Activated T-cell treated with anti-CD3 and anti-CD28 coated beads for 24 hours (primary cell): Measurements from ENCODE around the gene ENPEP.
"Not testable (repeated sequence)": the region's sequence is repeated elsewhere in the genome, so short reads cannot be mapped to it uniquely, and the experiment has no call there.

Experiments used
- DNase-seq: peaks from one replicate; pipeline ENCODE4 v3.0.0-alpha.2; 2020; ENCODE audit warnings: low read depth

ENPEP gene

DNA sequence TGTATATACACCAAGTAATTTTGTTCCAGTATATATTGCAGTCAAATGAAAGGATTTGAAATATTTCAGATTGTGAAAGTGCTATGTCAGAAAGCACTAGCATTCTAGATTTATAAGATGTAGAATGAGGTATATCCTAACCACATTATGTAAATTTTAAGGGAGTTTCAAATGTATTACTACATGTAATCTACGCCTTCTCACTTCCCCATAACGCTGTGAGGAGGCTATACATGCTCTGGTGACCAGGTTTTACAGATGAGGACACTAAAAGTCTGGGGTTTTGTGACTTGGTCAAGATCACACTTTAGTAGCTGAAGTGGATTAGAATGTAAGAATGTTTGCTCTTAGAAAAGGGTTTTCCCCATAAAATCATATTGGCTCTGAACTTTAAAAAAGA is 8.1 kb downstream of the ENPEP start:
- DNase-seq = no peak

DNA sequence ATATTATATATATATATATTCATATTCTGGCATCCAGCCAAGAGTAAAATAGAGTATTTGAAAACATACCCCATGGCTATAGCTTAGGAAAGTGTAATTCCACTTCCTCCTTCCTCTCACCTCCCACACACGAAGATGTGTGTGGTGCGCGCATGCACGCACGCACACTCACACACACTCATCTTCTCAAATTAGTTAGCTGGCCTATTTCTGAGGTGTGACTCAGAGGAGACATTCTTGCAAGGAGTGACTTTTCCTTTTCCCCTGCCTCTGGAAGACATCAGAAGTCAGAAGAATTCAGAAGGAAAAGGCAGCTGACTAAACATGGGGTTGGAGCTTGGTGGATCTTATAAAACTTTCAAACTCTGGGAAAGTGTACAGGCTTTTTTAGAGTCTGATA is 8.8 kb downstream of the ENPEP start:
- no peak for DNase-seq

DNA sequence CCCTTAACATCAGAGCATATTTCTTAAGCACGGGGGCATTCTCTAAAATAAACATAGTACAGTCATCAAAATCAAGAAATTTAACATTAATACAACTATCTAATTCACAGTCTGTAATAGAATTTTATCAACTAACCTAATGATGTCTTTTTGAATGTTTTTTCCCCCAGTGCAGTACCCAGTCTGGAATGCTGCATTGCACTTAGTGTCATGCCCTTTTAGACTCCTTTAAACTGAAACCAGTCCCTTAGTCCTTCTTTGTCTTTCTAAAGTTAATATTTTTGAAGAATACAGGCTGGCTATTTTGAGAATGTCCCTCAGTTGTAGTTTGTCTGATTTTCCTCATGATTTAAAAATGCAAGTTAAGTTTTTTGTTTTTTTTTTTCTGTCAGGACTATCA is 9.5 kb downstream of the ENPEP start:
- no peak for DNase-seq

DNA sequence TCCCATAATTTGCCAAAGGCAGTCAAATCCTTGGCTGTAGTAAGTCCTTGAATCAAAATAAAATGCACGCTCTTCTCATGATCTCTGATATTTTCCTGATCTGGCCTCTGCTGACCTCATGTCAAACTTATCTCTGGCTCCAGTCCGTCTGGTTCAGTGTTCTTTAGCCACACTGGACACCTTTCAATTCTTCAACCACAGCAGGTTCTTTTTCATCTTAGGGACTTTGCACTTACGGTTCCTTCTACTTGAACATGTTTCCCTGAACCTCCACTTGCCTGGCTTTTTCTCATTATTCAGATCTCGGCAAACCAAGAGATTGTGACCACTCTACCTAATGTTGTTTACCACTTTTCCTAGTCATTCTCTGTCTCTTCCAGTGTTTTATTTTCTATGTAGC is 10.3 kb downstream of the ENPEP start:
- DNase-seq = no peak

DNA sequence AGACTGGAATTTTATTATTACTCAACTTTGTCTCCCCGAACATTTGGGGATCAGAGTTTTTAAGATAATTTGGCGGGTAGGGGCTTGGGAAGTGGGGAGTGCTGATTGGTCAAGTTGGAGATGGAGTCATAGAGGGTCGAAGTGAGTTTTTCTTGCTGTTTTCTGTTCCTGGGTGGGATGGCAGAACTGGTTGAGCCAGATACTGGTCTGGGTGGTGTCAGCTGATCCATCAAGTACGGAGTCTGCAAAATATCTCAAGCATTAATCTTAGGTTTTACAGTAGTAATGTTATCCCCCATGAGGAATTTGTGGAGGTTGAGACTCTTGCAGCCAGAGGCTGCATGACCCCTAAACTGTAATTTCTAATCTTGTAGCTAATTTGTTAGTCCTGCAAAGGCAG is 10.9 kb downstream of the ENPEP start:
- not testable (repeated sequence) for DNase-seq

DNA sequence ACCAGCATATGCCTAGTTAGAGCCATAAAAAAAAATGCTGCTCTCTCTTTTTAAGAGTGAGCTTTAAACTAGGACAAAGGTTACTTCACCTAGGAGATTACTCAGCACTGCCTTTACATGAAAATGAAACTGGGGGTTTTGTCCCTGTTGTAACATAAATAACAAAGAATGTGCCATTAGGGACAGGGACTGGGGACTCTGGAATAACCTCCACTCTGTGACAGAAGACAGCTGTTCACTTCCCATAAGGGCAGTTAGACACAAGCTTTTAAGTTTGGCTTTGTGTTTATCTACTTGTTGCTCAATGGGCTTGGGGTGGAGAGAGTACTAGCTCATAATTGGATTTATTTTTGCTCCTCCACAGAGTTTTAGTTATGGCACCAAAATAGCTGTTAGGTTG is 11.9 kb downstream of the ENPEP start:
- no peak for DNase-seq

DNA sequence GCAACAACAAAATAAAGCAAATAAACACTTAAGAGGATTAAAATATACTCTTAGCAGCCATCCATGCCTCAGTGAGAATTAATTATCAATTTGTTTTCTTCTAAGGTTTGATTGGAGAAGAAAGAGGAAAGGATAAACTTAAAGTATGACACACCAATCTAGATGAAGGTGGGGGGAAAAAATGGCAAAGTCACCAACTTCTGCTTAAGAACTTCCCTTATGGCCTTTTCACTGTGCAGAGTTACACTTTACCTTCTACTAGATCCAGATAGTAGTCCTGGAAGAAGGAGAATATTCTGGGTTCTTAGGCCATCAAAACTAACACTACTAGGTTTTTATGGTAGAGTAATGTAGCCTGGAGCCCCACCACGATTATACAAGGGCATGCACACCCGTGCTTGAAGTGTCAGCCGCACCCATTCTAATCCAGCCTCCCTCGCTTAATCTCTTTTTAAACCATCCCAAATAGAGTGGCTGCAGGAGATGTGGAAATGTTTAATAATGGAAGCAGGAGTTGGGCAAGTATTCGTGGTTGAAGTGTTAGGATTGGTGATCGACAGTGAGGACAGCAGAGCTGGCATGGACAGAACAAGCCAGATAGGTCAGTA is 14.1 kb downstream of the ENPEP start:
- DNase-seq = no peak

DNA sequence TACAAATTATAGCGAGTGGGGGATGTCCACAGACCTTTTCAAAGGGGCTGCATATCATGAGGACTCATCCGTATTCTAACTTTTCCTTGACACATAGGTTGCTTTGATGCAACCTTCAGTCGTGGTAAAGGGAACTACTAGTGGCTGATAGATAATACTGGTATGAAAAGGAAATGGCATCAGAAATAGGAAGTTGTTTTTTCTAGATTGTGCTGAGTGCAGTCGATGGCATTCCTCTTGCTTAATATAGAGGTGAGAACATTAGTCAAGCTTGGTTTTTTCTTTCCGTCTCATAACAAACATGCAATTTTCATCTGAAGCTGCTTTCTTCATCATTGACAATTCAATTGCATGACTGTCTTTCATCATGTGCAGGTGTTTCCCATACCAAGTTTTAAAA is 16.6 kb downstream of the ENPEP start:
- no peak for DNase-seq

DNA sequence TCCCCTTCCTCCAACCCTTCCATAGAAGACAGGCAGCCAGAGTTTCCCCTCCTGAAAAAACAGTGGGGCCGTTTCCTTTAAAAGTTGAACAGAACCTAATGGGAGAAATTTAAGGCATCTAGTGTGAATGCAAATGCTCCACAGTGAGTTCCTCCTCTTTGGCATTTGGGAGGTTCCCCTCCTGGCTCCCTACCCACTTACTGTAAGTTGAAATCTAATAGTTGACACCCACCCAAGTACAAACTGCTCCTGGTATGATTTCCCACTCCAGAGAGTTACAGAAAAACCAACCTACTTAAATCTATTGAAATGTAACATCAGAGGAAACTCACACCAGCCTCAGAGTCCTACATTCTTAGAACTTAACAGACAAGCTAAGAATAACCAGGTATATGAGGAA is 17.6 kb downstream of the ENPEP start:
- no peak for DNase-seq

DNA sequence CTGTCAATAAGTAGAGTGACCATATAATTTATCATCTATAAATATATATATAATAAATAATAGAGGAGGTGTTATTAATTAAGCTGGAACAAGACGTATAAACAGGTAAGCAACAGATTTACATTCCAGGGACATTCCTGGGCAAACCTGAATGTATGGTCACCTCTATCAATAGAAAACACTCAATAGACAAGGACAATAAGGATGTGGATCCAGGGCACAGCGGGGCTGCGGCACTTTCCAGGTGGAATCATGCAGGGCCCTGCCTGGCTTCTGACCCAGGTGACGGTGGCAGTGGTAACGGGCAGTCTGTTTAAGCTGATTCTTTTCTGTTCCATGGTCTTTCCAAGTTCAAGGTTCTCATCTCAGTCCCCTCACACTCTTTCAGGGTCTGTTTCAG is 22.5 kb downstream of the ENPEP start:
- DNase-seq = no peak

DNA sequence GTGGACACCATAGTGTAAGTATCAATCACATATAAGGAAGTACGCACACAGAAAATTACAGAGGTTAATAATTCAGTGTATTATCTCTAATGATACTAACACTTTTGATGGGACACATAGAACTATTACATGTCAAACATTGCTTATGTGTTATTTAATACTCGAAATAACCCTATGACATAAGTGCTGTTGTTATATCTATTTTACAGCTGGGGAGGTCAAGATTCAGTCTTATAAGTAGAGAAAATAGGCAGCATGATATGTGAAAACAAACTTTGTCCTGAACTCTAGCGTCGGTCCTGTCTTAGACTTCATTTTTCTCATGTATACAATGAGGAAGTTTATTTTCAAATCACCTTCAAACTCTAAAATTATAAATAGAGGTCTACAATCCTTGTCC is 23.2 kb downstream of the ENPEP start:
- DNase-seq = no peak

DNA sequence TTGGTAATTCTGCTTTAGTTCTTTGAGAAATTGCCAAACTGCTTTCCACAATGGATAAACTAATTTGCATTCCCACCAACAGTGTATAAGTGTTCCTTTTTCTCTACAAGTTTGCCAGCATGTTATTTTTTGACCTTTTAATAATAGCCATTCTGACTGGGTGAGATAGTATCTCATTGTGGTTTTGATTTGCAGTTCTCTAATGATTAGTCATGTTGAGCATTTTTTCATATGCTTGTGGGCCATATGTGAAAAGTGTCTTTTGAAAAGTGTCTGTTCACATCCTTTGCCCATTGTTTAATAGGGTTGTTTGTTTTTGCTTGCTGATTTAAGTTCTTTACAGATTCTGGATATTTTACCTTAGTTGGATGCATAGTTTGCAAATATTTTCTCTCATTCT is 25.9 kb downstream of the ENPEP start:
- no peak for DNase-seq

DNA sequence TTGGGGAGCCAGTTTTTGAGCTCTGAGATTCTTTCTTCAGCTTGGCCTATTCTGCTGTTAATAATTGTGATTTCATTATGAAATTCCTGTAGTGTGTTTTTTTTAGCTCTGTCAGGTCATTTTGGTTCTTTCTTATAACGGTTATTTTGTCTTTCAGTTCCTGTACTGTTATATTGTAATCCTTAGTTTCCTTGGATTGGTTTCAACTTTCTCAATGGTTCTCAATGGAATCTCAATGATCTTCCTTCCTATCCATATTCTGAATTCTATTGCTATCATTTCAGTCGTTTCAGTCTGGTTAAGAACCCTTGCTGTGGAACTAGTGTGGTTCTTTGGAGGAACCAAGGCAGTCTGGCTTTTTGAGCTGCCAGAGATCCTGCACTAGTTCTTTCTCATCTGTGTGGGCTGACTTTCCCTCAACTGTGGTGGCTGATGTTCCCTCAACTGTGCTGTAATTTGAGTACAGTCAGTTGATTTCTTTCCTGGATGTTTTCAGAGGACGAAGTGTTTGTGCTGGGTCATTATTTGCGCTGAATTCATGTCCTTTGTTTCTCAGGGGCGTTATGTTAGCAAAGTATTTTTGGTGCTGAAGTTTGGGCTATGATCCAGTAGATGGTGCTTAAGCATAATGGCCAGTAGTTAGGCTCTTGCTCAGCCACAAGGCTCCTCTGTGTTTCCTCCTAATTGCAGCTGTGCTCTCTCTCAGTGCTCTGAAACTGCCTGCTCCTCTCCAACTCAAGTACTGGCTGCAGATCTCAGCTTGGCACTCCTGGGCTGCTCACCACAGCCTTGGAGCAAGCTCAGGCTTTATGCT is 27.5 kb downstream of the ENPEP start:
- DNase-seq = no peak

DNA sequence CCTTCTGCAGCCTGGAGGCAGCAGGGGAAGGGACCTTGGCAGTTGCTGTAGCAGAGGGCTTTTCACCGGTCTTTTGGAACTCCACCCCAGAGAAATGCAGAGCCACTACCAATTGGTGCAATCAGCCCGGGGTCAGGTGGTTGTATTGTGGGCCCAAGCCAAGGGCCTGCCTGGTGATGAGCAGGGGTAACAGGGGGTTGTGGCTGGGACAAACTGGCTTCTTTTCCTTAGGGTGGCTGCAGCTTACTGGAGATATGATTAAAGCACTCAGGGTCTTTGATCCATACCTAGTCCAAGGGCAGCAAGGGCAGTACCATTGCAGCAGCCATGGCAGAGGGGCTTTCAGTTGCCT is 28.1 kb downstream of the ENPEP start:
- DNase-seq = no peak

DNA sequence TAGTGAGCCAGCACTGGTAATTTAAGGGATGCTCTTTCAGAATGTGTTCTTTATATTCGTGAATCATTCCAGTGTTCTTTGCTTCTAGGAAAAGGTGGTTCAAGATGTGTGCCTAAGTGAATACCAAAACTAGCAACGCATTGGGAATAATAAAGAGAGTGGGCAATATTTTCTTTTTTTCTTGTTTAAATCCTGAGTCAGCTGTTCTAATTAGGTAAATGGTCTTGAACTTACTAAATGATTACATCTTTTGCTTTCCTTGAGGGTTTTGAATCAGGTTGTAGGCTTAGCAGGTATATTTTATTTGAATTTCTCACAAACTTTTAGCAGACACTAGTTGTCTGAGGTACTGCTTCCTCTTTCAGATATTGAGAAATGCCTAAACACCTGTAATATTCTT is 29.5 kb downstream of the ENPEP start:
- DNase-seq = no peak

DNA sequence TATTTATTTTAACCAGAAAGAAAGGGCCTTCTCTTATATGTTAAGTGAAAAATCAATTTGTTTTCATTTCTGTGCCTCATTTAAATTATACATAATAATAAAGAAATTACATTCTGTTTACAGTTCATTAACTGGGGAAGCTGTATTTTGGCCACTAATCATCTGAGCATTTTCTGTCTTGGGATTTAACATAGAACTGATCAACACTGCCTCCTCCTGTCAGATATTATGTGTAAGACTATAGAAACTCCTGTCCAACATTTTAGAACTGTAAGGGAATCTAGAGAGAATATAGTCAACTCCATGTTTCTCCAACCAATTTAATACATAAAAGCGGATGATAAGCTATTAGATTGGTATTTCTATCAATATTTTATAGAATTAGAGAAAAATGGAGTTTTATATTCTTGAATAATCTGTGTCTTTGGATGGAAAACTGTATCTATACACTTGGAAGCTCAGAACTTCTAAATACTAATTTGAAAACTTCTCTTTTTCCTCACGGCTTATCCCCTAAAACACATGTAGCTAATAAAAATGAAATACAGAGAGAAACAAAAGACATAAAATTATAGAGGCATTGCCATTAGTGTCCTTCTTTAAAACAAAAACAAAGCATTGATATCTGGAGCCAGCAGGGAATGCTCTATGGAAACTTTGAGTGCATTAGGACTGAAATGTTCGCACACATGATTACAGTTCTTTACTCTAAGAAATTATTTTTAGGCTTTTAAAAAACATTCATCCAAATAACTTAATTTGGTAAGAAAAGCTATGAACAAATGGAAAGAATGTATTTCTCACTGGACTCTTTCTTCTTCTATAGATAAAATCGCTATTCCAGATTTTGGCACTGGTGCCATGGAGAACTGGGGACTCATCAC is 33.1 kb downstream of the ENPEP start:
- DNase-seq = no peak

DNA sequence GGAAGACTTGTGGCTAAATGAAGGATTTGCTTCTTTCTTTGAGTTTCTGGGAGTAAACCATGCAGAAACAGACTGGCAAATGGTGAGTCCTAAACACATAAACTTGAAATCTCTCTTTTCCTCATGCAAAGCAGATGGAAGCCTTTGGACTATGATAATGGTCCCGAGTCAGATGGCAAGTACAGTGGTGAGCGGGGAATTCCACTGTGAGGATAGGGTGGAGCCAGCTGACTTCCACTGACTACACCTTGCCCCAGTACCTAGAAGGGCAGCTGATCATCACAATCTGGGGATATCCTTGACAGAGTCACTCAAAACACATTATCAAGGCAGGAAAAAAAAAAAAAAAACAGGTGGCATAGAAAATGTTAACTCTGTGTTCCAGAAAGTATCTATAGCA is 34.3 kb downstream of the ENPEP start:
- no peak for DNase-seq

DNA sequence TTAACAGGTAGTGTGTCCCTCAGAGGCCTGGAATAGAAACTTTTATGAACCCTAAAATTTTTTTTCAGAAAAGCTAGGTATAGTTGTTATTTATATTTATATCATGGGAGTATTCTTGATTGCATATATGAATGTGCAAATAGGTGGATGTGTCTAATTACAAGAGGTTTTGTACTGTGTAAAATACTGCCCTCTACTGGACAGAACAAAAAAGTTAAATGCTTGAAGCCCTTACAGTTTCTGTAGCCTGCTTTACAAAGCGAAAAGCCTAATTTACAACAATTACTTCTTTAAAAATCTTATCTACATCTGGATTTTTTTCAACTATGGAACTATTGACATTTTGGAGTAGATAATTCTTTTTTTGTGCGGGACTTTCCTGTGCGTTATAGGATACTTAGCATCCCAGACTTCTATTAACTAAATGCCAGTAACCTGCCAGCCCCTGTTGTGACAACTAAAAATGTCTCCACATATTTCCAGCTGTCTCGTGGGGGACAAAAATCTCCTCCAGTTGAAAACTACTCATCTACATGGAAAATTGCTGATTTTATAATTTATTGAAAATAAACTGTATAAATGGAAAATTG is 35.1 kb downstream of the ENPEP start:
- no peak for DNase-seq

DNA sequence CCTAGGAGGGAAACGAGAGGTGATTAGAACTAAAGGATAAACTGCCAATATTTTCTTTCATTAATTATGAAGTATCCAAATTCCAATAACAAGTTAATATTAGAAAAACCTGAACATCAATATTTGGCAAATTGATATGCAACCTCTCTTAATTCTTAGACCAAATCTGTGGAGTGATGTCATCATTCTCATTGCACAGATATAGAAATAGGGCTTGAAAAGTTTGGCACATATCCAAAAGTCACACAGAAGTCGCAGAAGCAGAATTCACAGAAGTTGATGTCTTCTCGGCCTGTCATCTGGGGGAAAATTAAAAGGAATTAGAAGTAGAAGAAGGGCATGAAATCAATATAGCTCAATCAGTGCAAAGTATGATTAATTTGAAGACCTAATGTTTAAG is 36.9 kb downstream of the ENPEP start:
- DNase-seq = no peak

DNA sequence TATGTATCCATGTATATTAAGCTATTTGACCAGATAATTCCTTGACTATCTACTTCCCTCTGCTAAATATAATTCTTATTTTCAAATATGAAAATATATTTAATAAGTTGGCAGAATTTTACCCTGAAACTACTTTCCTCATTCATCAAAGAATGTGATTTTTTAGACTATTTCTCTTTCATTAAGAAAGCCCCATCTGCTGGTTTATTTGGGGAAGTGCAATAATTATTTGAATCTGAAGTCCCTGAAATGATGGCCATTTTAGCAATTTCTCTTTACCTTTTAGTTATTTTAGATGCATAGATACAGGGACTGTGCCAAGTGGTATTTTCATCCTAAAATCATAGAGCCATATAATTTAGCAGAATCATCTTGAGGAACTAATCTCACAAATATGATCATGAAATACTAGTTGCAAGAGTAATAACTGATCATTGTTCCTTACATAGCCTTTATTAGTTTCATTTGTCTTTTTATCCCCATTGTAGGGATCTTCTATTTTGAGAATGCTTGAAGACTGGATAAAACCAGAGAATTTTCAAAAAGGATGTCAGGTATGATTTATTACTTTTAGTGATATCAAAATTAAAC is 39.0 kb downstream of the ENPEP start:
- DNase-seq = no peak

DNA sequence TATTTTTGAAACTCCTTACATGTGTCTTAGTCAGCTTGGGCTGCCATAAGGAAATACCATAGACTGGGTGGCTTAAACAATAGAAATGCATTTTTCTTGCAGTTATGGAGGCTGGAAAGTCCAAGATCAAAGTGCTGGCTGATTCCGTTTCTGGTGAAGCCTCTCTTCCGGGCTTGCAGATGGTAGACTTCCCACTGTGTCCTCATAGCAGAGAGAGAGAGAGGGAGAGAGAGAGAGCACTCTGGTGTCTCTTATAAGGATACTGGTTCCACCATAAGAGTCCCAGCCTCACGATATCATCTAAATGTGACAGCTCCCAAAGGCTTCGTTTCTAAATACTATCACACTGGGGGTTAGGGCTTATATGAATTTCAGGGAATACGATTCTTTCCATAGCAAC is 39.7 kb downstream of the ENPEP start:
- DNase-seq = no peak
